ENCODE results near the gene RBMS3.
"Not testable (repeated sequence)": the region's sequence is repeated elsewhere in the genome, so short reads cannot be mapped to it uniquely, and the experiment has no call there.

Gene RBMS3

DNA sequence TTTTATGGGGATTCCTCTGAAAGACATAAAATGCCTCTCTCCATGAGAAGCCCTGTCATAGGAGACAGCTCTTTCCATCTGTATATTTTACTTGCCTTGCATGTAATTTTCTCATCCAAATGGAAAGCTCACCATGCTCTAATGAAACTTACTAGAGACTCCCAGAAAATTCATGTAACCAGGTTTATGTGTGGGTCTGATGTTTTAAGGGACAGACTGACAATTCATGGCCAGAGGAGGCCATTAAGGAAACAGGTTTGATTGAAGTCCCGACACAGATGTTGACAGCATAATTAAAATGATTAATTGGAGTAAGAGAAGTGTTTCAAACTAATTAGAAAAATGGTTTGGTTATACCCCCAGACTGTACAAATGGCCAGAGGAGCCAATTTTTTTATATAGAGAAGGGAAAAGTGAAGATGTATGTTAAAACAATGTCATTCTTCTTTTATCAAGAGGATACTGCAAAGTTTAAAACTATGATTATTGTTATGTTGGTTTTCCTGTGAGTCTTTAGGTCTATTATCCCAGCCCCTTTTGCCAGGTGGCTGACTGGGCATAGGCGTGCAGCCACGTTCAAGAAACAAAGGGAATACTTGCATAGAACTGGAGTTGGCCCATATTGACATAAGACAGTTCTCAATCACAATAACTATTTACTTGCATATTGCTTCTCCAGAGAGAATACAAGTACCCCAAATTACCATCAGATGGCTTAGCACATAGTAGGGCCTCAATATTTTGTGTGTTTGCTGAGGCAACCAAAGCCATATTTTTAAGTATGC is 64.8 kb downstream of the RBMS3 start:
- DNase-seq: no peak

DNA sequence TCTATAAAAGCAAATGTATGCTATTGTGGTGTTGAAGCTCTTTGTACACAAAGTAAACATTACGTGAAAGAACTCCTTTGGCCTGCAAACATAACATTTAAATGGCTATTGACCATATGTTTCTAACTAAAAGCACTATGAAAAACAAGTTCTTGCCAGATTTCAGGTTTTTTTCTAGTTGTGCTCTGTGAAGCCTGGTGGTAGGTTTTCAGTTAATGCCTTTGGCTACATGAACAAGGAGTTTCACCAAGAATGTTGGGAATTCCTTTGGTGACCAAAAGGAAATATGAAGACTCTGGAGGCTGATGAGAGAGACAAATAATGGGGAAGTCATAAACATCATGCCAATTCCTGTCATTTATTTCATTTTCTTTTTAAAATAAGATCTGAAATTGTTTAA is 66.0 kb downstream of the RBMS3 start:
- no peak for DNase-seq

DNA sequence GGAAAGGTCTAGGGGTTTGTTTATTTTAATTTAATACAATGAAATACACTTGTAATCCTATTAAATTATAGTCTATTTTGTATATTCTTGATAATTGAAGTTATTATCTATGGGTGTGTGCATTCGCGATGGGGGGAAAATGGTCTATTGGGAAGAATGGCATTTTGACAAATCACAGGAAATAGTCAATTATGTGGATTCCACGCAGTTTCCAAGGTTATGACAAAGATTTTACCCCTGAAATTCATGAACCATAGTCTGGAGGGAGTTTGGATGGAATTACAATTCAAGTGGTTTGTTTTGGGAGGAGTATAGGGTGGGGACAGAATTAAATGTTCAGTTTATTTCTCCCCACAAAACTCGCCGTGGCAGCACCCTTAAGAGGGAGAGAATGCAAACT is 66.5 kb downstream of the RBMS3 start:
- DNase-seq: no peak

GRCh38 chr3:29348316-29348715 is 67.4 kb downstream of the RBMS3 start:
- DNase-seq: no peak

DNA sequence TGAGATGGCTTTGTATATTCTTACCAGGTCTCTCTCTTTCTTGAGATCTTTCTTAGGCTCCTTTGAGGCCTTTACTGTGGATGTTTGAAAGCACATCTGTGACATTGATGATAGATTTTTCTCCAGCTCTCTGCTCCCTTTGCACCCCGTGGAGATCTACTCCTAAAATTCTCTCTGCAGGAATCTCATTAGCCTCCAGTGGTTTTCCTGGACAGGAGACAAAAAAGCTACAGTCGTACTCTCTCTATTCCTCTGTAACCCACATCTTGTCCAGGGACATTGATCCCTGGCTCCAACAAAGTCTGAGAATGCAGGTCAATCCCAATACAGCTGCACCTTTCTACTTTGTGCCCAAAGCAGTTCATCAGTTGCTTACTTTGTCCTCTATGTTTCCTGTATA is 68.2 kb downstream of the RBMS3 start:
- no peak for DNase-seq

DNA sequence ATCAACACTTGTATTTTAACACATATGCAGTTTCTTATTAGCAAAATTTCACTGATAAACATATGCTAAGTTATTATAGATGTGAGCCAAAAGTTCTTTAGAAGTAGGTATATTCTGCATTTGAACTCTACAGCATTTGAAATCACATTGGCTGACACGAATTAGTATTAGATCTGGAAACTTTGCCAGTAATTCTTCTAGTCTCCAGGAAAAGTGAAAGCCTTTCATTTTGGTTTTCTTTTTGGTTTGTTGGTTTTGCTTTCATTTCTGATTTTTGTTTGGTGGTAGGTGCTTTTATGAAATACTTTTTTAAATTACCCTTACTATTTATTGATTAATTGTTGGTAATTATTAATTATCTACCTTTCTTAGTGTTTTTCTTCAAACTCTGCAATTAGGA is 72.9 kb downstream of the RBMS3 start:
- DNase-seq: no peak

DNA sequence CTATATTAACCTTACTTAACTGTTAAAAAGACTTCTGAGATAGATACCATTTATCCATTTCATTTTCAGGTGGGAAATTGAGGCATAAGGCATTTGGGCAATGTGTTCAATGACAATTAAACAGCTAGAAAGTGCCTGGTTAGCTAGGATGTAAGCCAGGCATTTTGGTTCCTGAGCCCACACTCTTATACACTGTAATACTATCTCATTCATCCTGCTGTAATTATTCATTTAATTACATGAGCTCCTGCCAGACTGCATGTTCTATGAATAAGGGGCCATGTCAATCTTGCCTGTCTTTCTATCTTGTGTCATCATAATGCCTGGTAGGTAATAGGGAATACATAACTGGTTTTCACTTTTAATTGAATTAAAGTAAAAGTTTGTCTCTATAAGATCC is 74.0 kb downstream of the RBMS3 start:
- no peak for DNase-seq

GRCh38 chr3:29356062-29356461 is 75.2 kb downstream of the RBMS3 start:
- no peak for DNase-seq

DNA sequence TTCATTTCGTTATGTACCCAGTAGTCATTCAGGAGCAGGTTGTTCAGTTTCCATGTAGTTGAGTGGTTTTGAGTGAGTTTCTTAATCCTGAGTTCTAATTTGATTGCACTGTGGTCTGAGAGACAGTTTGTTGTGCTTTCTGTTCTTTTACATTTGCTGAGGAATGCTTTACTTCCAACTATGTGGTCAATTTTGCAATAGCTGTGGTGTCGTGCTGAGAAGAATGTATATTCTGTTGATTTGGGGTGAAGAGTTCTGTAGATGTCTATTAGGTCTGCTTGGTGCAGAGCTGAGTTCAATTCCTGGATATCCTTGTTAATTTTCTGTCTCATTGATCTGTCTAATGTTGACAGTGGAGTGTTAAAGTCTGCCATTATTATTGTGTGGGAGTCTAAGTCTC is 79.4 kb downstream of the RBMS3 start:
- not testable (repeated sequence) for DNase-seq

DNA sequence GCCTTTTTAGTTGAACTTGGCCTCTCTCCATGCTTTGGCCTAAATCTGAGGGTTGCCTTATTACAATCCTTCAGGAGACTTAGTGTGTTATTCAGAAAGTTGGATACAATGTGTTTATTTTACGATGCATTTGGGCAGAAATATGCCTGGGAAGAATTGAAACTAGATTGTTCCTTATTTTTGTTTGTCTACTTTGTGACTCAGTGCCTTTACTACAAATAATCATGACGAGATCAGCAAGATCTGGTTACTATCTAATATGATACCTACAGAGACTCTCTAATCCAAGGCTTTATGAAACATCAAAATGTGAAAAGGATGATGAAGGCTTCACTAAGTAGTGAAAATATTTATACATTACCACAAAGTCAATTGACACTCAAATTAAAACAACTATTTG is 82.2 kb downstream of the RBMS3 start:
- no peak for DNase-seq

DNA sequence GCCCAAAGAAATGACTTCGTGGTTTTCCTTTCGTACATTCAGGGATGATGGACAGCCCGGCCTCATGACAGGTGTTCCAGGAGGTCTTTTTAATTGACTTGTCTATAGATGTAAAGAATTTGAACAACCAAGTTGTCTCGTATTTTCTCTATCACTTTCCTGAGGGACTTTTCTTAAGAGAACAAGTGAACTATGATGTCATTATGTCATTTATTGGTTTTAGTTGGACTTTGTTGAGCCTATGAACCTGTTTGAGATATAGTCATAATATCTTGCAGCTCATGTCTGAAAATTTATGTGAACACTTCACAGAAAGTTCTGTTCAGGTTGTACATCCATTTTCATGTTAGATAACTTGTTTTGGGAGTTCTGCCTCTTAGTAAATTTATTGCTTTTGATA is 89.2 kb downstream of the RBMS3 start:
- no peak for DNase-seq

- DNase-seq: no peak
Measured at GRCh38 chr3:29370476-29371420, 89.9 kb downstream of the RBMS3 start.

GRCh38 chr3:29373131-29373680 is 92.3 kb downstream of the RBMS3 start:
- DNase-seq: no peak

DNA sequence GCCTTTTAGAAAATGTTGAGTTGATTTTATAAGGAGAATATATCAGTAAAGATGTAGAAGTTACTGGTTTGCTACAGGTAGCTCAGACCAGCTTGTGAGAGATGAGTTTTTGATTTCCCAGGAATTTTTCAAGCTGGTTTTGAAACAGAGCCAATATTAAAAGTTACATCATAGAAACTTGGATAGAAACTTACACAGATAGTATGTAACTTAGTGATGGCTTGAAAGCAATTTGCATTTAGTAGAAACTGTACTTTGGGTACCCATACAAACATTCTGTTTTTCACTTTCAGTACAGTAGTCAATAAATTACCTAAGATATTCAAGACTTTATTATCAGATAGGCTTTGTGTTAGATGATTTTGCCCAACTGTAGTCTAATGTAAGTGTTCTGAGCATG is 93.4 kb downstream of the RBMS3 start:
- no peak for DNase-seq

GRCh38 chr3:29379097-29379496 is 98.2 kb downstream of the RBMS3 start:
- DNase-seq: no peak

DNA sequence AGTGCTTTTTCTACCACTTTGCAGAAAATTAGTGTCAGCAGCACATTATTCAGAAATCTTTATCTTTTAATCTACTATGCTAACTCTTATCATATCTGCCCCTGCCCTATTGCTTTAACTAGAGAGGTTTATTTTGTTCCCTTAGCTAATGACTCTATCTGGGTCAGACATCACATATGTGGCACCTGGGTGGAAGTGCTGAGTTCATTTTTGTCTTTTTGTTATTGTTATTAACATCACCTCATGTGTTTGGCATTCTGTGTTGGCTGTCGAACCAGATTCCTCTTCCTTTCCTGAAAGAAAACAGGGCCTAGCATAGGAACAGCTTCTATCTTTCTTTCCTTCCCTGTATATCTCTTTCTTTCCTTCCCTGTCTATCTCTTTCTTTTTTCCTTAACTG is 100.7 kb downstream of the RBMS3 start:
- no peak for DNase-seq

DNA sequence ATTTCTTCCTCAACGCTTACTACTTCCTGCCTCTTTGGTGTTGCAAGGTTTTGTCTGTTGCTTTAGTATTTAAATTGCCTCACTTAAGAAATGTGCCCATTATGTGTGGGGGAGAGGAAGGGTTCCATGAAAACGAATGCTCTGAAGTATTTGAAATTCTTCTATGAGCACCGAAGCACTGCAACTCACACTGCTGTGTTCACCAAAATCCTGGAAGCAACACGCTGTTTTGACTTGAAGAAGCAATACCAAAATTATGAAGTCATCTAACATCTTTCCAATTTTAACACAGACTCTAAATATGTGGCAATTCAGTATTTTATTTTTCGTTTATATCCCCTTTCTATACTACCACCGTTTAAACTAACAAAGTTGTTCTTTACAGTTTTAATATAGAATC is 101.5 kb downstream of the RBMS3 start:
- DNase-seq: no peak

GRCh38 chr3:29382845-29383244 is 102.0 kb downstream of the RBMS3 start:
- DNase-seq: no peak

GRCh38 chr3:29384640-29385039 is 103.8 kb downstream of the RBMS3 start:
- DNase-seq: no peak

DNA sequence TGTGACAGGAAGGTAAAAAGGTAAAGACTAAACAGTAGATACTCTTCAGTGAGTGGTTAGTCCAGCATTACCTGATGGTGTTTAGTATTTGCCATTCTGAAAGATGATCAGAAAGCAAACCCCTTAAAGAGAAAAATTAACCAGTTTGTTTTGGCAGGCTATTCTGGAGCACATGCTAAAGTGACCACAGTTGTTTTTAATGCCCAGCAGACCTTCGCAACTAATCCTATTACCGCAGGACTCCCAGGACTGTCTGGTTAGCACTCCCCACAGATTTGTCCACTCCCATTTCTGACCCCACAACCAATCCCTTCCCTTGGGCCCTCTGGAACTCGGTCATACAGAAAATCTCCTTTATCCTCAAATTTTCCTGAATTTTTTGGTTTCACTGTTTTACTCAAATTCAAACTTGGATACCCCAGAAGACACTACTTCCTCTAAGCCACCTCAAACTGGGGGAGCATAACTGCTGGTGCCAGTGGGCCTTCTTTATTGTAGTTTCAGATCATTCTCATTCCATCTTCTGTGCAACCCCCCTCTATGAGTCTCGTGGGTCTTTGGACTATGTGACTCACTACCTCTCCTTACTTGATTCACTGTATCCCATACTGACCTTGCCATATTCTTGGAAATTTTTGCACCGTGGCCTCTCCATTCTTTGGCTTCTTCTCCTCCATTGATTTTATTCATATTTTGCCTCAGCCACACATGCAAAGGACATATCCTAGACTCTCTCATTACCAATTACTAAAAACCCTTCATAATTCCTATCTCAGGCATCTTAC is 104.4 kb downstream of the RBMS3 start:
- no peak for DNase-seq

DNA sequence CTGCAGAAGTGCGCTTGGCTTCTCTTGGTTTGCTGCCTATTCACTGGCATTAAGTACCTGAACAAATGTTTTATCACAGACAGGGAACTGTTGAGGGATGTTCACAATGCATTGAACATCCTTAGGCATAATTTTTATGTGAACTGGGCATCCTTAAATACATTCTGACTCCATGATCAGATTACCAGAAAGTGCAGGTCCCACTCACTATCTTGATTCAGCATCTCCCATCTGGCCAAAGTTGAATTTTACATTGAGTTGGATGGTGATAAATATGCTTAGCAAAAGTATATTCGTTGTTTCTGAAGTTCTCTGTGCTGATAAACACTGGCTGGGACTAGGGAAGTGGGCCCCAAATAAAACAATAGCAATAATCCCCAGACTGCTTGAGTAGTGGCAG is 108.5 kb downstream of the RBMS3 start:
- no peak for DNase-seq

- no peak for DNase-seq
Measured at GRCh38 chr3:29392625-29393388, 111.9 kb downstream of the RBMS3 start.
